ENCODE results near the gene VPS13D. TPM values are rescaled to one million over a fixed set of nuclear protein-coding genes. Genes with fewer than 3 reads are reported as not detected.

Gene VPS13D
- total RNA-seq, 1 donor from 2014 or later = 13.8 TPM

- TF ChIP-seq CTCF (conservative IDR thresholded peaks at IDR 0.05; ENCODE audit: low read depth, low read length) = no peak
- DNase-seq (ENCODE audit: low read depth) = peak; percentile 39
- H3K4me3 ChIP-seq (ENCODE audit: low read depth, low read length) = no peak overlapping the region
Observed at GRCh38 chr1:12296623-12297022, 66.8 kb downstream of the VPS13D start.

- no peak for DNase-seq (ENCODE audit: low read depth)
- no peak for TF ChIP-seq CTCF (conservative IDR thresholded peaks at IDR 0.05; ENCODE audit: low read depth, low read length)
- H3K4me3 ChIP-seq (ENCODE audit: low read depth, low read length) = no peak overlapping the region
Observed at GRCh38 chr1:12300706-12301105, 70.9 kb downstream of the VPS13D start.

GRCh38 chr1:12301518-12302237, 71.8 kb downstream of the VPS13D start:
- no peak for TF ChIP-seq CTCF (conservative IDR thresholded peaks at IDR 0.05; ENCODE audit: low read depth, low read length)
- DNase-seq (ENCODE audit: low read depth) = no peak
- H3K4me3 ChIP-seq (ENCODE audit: low read depth, low read length) = no peak overlapping the region

GRCh38 chr1:12302798-12303447, 73.1 kb downstream of the VPS13D start:
- no peak for TF ChIP-seq CTCF (conservative IDR thresholded peaks at IDR 0.05; ENCODE audit: low read depth, low read length)
- H3K4me3 ChIP-seq (ENCODE audit: low read depth, low read length) = no peak overlapping the region
- DNase-seq (ENCODE audit: low read depth) = no peak

GRCh38 chr1:12305377-12305776, 75.5 kb downstream of the VPS13D start:
- no peak for TF ChIP-seq CTCF (conservative IDR thresholded peaks at IDR 0.05; ENCODE audit: low read depth, low read length)
- no peak overlapping the region for H3K4me3 ChIP-seq (ENCODE audit: low read depth, low read length)
- DNase-seq (ENCODE audit: low read depth) = no peak

- DNase-seq (ENCODE audit: low read depth) = no peak
- H3K4me3 ChIP-seq (ENCODE audit: low read depth, low read length) = no peak overlapping the region
- no peak for TF ChIP-seq CTCF (conservative IDR thresholded peaks at IDR 0.05; ENCODE audit: low read depth, low read length)
Observed at GRCh38 chr1:12309783-12310742, 80.2 kb downstream of the VPS13D start.
